AG04449 (cell line): Measurements from ENCODE around the gene NT5C2.
"Not testable (repeated sequence)": the region's sequence is repeated elsewhere in the genome, so short reads cannot be mapped to it uniquely, and the experiment has no call there.

Experiments
- CTCF ChIA-PET: fragments of 350-600 bp; formaldehyde crosslinking; extraction: SDS; loops from one replicate; lab custom pipeline; 2021; ENCODE audit warnings: antibody characterized with exemption; lab: Yijun Ruan, JAX
- POLR2A ChIA-PET: fragments of 400-600, 350-600 bp; formaldehyde crosslinking; extraction: SDS; loops from one replicate; lab custom pipeline; 2020; ENCODE audit warnings: antibody characterized with exemption, inconsistent platforms; lab: Yijun Ruan, JAX
- DNase-seq: peaks from one replicate; pipeline ENCODE4 v3.0.0-alpha.2; 2010; ENCODE audit warnings: low read depth, low spot score
- H3K4me3 ChIP-seq: 2 replicates; pipeline ENCODE4 v1.5.1; 2011; ENCODE audit warnings: low read depth, mild to moderate bottlenecking, control low read depth, low read length
- TF ChIP-seq, protein P1 (sequence below): IDR thresholded peaks from one replicate; pipeline ENCODE4 v1.5.1; 2011; ENCODE audit warnings: mild to moderate bottlenecking, moderate library complexity, low read length, control low read depth, inconsistent platforms; ENCODE audit not compliant: insufficient read depth; ENCODE audit errors: missing control alignments

NT5C2 gene

DNA sequence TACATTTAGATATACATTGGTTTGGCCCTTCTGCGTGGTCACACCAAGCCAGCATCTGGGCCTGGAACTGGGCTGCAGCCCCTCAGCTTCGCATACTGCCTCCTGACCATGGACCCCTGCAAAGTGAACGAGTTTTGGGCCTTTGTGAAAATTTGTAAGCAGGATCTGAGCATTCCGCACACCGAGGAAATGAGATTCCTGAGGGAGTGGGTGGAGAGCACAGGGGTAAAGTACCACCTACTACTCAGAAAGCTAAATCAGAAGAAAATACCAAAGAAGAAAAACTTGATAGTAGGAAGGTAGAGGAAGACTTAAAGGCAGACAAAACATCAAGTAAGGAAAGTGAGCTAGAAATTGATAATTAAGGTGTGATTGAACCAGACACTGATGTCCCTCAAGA is 22.5 kb upstream of the NT5C2 start:
- POLR2A ChIA-PET: interaction anchor here (1.1 kb wide), 1 partner anchor 16 kb away, joined by 6 read pairs; no protein-coding TSS in a partner anchor
- H3K4me3 ChIP-seq: no peak overlapping the region
- CTCF ChIA-PET: interaction anchor here (0.9 to 1.5 kb wide), 3 partner anchors 13 to 29 kb away, joined by 4 read pairs; no protein-coding TSS in a partner anchor
- TF ChIP-seq, protein P1, sequence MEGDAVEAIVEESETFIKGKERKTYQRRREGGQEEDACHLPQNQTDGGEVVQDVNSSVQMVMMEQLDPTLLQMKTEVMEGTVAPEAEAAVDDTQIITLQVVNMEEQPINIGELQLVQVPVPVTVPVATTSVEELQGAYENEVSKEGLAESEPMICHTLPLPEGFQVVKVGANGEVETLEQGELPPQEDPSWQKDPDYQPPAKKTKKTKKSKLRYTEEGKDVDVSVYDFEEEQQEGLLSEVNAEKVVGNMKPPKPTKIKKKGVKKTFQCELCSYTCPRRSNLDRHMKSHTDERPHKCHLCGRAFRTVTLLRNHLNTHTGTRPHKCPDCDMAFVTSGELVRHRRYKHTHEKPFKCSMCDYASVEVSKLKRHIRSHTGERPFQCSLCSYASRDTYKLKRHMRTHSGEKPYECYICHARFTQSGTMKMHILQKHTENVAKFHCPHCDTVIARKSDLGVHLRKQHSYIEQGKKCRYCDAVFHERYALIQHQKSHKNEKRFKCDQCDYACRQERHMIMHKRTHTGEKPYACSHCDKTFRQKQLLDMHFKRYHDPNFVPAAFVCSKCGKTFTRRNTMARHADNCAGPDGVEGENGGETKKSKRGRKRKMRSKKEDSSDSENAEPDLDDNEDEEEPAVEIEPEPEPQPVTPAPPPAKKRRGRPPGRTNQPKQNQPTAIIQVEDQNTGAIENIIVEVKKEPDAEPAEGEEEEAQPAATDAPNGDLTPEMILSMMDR: no peak
- DNase-seq: no peak

DNA sequence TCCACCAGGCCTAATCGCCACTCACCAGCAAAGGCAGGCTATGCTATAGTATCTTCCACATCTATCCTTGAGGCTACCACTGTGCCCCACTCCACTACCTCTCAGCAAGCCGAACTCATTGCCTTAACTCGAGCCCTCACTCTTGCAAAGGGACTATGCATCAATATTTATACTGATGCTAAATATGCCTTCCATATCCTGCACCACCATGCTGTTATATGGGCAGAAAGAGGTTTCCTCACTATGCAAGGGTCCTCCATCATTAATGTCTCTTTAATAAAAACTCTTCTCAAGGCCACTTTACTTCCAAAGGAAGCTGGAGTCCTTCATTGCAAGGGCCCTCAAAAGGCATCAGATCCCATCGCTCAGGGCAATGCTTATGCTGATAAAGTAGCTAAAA is 17.2 kb upstream of the NT5C2 start:
- DNase-seq, H3K4me3 ChIP-seq, POLR2A ChIA-PET: not testable (repeated sequence)
- CTCF ChIA-PET: interaction anchor here (0.6 kb wide), 1 partner anchor 315 kb away, joined by 3 read pairs; no protein-coding TSS in a partner anchor

DNA sequence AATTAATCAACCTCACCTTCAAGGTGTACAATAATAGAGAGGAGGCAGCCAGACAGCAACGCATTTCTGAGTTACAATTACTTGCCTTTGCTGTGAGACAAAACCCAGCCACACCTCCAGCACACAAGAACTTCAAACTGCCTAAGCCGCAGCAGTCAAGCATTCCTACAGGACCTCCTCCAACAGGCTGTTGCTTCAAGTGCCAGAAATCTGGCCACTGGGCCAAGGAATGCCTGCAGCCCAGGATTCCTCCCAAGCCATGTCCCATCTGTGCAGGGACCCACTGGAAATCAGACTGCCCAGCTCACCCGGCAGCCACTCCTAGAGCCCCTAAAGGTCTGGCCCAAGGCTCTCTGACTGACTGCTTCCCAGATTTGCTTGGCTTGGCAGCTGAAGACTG is 14.6 kb upstream of the NT5C2 start:
- ChIA-PET CTCF (interaction anchor here (0.7 to 0.9 kb wide), 2 partner anchors 13 to 20 kb away, joined by 3 read pairs; no protein-coding TSS in a partner anchor), POLR2A (interaction anchor here (0.6 kb wide), 1 partner anchor 503 kb away, joined by 3 read pairs; no protein-coding TSS in a partner anchor)
- H3K4me3 ChIP-seq, DNase-seq: not testable (repeated sequence)

DNA sequence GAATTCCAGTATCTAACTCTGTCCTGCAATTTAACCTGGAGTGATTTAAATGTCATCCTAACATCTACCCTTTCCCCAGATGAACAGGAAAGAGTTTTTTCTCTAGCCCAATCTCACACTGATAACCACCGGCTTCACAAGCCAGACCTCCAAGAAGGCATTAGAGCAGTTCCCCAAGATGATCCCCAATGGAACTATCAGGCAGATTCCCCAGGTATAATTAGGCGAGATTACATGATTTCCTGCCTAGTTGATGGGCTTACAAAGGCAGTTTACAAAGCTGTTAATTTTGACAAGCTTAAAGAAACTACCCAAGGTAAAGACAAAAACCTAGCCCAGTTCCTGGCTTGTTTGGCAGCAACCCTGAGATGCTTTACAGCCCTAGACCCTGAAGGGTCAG is 14.1 kb upstream of the NT5C2 start:
- ChIA-PET POLR2A (no interaction called here), CTCF (interaction anchor here (0.9 kb wide), 1 partner anchor 13 kb away, joined by 3 read pairs; no protein-coding TSS in a partner anchor)
- H3K4me3 ChIP-seq: no peak overlapping the region
- TF ChIP-seq, protein P1: no peak
- no peak for DNase-seq

DNA sequence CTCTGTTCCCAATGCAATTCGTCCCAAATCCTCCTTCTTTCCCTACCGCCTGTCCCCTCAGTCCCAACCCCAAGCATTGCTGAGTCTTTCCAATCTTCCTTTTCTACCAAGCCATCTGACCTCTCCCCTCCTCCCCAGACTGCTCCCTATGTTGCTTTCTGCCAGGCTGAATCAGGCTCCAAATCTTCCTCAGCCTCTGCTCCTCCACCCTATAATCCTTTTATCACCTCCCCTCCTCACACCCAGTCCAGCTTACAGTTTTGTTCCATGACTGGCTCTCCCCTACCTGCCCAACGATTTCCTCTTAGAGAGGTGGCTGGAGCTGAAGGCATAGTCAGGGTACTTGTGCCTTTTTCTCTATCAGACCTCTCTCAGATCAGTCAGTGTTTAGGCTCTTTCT is 13.6 kb upstream of the NT5C2 start:
- POLR2A ChIA-PET, H3K4me3 ChIP-seq, DNase-seq: not testable (repeated sequence)
- CTCF ChIA-PET: interaction anchor here (0.9 kb wide), 1 partner anchor 12 kb away, joined by 3 read pairs; no protein-coding TSS in a partner anchor

DNA sequence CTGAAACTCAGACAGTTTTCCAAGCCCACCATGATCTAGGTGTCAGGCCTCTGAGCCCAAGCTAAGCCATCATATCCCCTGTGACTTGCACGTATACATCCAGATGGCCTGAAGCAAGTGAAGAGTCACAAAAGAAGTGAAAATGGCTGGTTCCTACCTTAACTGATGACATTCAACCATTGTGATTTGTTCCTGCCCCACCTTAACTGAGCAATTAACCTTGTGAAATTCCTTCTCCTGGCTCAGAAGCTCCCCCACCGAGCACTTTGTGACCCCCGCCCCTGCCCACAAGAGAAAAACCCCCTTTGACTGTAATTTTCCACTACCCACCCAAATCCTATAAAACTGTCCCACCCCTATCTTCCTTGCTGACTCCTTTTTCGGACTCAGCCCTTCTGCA is 12.3 kb upstream of the NT5C2 start:
- DNase-seq, CTCF ChIA-PET, H3K4me3 ChIP-seq, POLR2A ChIA-PET: not testable (repeated sequence)

DNA sequence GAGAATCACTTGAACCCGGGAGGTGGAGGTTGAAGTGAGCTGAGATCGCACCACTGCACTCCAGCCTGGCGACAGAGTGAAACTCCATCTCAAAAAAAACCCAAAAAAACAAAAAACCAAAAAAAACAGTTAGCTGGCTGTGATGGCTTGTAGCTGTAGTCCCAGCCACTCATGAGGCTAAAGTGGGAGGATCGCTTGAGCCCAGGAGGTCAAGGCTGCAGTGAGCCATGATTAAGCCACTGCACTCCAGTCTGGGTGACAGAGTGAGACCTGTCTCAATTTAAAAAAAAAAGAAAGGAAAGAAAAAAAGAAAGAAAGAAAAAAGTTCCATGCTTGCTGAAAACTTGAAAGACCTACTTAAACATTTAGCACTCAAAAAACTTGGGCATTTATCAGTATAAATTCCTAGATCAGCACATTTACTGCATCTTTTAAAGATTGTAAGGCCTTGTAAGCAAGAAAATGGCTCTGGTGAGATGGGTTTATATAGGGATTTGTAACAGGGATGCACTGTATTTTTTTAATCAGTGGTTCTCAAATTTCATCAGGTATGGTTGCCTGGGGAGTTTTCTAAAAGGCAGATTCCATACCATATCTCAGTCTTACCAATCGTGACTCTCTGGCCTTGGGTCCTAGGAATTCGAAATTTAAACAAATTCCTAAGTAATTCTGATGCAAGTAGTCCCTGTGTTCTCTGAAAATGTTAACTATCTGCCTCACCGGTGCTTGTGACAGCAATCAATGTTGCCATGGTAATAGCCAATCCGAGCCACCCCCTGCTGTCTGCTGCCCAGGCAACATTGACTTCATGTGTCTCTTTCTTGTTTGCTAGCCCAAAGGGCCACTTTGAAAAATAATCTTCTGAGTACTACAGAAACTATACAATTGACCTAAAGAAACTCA is 11.5 kb upstream of the NT5C2 start:
- TF ChIP-seq, protein P1: no peak
- no peak overlapping the region for H3K4me3 ChIP-seq
- CTCF ChIA-PET: interaction anchor here (1.1 kb wide), 2 partner anchors 13 to 35 kb away, joined by 3 to 4 read pairs; no protein-coding TSS in a partner anchor
- no peak for DNase-seq
- POLR2A ChIA-PET: interaction anchor here (1.4 kb wide), 1 partner anchor 12 kb away, joined by 4 read pairs; the partner anchor contains the start of gene NT5C2

DNA sequence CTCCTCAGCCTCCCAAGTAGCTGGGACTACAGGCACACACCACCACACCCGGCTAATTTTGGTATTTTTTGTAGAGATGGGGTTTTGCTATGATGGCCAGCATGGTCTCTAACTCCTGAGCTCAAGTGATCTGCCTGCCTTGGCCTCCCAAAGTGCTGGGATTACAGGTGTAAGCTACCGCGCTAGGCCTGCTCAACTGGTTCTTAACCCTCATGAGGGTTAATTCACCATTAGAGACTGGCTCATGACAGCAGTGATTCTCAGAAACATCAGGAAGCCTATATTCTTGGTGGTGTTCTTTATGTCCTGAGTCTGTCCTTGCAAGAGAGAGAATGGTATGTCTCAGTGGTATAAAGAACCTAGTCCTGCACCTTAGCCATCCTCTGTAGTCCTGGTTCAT is 10.4 kb upstream of the NT5C2 start:
- ChIA-PET CTCF (interaction anchor here (0.9 to 1.1 kb wide), 3 partner anchors 10 to 36 kb away, joined by 3 to 4 read pairs (median 3); no protein-coding TSS in a partner anchor), POLR2A (interaction anchor here (1.4 kb wide), 1 partner anchor 11 kb away, joined by 4 read pairs; the partner anchor contains the start of gene NT5C2)
- no peak overlapping the region for H3K4me3 ChIP-seq
- TF ChIP-seq, protein P1: no peak
- DNase-seq: no peak
